ENCODE data around the gene PIK3R5. TPM values are rescaled to one million over a fixed set of nuclear protein-coding genes. Genes with fewer than 3 reads are reported as not detected.

PIK3R5 gene
- polyA plus RNA-seq, 2 of the 4 experiments (the other 2 are of a cell fraction): 0.01 TPM; not detected in 1

- Histone ChIP-seq H3K4me1 (no peaks in the 10 kb centered on the region), H3K27ac (no peak overlapping the region), H3K4me2 (no peak overlapping the region), H3K9me3 (peaks cover 4% of the 10 kb centered on the region; the same call in 1 of the 3 replicates), H3K4me3 (no peak overlapping the region)
- POLR2A ChIA-PET: no interaction called here
- TF ChIP-seq, protein P1, sequence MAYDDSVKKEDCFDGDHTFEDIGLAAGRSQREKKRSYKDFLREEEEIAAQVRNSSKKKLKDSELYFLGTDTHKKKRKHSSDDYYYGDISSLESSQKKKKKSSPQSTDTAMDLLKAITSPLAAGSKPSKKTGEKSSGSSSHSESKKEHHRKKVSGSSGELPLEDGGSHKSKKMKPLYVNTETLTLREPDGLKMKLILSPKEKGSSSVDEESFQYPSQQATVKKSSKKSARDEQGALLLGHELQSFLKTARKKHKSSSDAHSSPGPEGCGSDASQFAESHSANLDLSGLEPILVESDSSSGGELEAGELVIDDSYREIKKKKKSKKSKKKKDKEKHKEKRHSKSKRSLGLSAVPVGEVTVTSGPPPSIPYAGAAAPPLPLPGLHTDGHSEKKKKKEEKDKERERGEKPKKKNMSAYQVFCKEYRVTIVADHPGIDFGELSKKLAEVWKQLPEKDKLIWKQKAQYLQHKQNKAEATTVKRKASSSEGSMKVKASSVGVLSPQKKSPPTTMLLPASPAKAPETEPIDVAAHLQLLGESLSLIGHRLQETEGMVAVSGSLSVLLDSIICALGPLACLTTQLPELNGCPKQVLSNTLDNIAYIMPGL (CRISPR knock-in tag; IDR thresholded peaks at IDR 0.05; ENCODE audit: borderline replicate concordance): no peak
- no peak for TF ChIP-seq EHMT2 (IDR thresholded peaks at IDR 0.05; ENCODE audit: low read depth)
- TF ChIP-seq SMC3 (IDR thresholded peaks at IDR 0.05): no peak
- 39% methylated on average over 9 of the region's 9 CpGs for whole genome bisulfite sequencing (ENCODE audit: missing lambda C conversion rate)
- CTCF ChIA-PET: interaction anchor here (1.0 to 1.2 kb wide), 2 partner anchors 13 to 32 kb away, joined by 3 read pairs; no protein-coding TSS in a partner anchor
- ATAC-seq (0 out of 6 replicates have a peak, but pooled peaks of 1 of the 2 experiments have one; percentile 15), FAIRE-seq (no peak), DNase-seq (ENCODE audit: low read depth in 1 of 2, low spot score in 1 of 2) (no peak)
These were observed 6.1 kb downstream of the PIK3R5 start for GRCh38 chr17:8959312-8959918.

- Histone ChIP-seq H3K9me3 (peaks cover 7% of the 10 kb centered on the region; the same call in 1 of the 3 replicates), H3K4me3 (no peak overlapping the region), H3K4me2 (no peak overlapping the region), H3K27ac (no peak overlapping the region), H3K4me1 (no peaks in the 10 kb centered on the region)
- ChIA-PET CTCF (interaction anchor here (1.1 to 2.1 kb wide), 3 partner anchors 13 to 69 kb away, joined by 3 to 11 read pairs (median 3); no protein-coding TSS in a partner anchor), POLR2A (interaction anchor here (0.6 kb wide), 1 partner anchor 536 kb away, joined by 4 read pairs; no protein-coding TSS in a partner anchor)
- no peak for FAIRE-seq
- ATAC-seq: no peak
- no peak for TF ChIP-seq PHF8 (IDR thresholded peaks at IDR 0.05; ENCODE audit: borderline replicate concordance, low read depth)
- no peak for TF ChIP-seq KDM1A (IDR thresholded peaks at IDR 0.05; ENCODE audit: low read depth)
- no peak for TF ChIP-seq FOSL2 (IDR thresholded peaks at IDR 0.05)
- TF ChIP-seq FOSL2 (CRISPR knock-in tag; IDR thresholded peaks at IDR 0.05): no peak
- no peak for TF ChIP-seq CEBPB (IDR thresholded peaks at IDR 0.05)
- no peak for TF ChIP-seq E2F6 (IDR thresholded peaks at IDR 0.05; ENCODE audit: borderline replicate concordance, low read depth)
- TF ChIP-seq NR3C1 (IDR thresholded peaks at IDR 0.05): no peak
- no peak for TF ChIP-seq ZNF302 (CRISPR knock-in tag; IDR thresholded peaks at IDR 0.05)
- no peak for TF ChIP-seq RAD21 (conservative IDR thresholded peaks at IDR 0.05 in 1 of 2, IDR thresholded peaks at IDR 0.05 in 1 of 2)
- no peak for TF ChIP-seq MAZ (IDR thresholded peaks at IDR 0.05; ENCODE audit: borderline replicate concordance, low read depth, low read length)
- TF ChIP-seq CBX2 (IDR thresholded peaks at IDR 0.05; ENCODE audit: borderline replicate concordance, low read depth): no peak
- TF ChIP-seq JUN (IDR thresholded peaks at IDR 0.05): no peak
- TF ChIP-seq PBX3 (IDR thresholded peaks at IDR 0.05): no peak
- no peak for TF ChIP-seq RARB (CRISPR knock-in tag; IDR thresholded peaks at IDR 0.05)
- no peak for TF ChIP-seq MYC (IDR thresholded peaks at IDR 0.05; ENCODE audit: borderline replicate concordance, low read length)
- TF ChIP-seq EHMT2 (IDR thresholded peaks at IDR 0.05; ENCODE audit: low read depth): no peak
- TF ChIP-seq HEYL (CRISPR knock-in tag; IDR thresholded peaks at IDR 0.05): no peak
- DNase-seq (ENCODE audit: low read depth in 1 of 2, low spot score in 1 of 2): no peak
- WGBS (ENCODE audit: missing lambda C conversion rate): 15% methylated on average over 8 of the region's 8 CpGs
These were observed 7.8 kb downstream of the PIK3R5 start for GRCh38 chr17:8957721-8958120.

DNA sequence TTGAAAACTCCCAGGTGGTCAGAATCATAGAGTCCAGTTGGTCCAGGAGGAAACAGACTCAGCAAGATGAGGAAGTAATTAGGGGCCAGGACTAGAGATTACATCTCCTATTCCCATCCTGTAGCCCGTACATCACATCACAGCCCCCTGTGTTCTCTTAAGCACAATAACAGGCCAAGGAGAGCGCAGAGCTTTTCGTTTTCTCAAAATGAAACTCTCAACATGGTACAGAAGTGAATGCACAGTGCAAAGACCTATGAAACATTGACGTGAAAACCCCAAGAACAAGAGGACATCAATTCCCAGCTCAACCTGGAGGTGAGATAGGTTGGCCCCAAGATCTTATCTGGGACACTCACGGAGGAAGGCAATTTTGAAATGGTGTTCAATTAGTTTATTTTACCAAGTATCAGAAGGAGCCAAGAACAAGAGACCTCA lies 9.0 kb downstream of the PIK3R5 start:
- ChIA-PET POLR2A (no interaction called here), CTCF (interaction anchor here (0.9 kb wide), 1 partner anchor 42 kb away, joined by 5 read pairs; no protein-coding TSS in a partner anchor)
- H3K4me1 ChIP-seq: no peaks in the 10 kb centered on the region
- no peak for DNase-seq (ENCODE audit: low read depth in 1 of 2, low spot score in 1 of 2)
- no peak for ATAC-seq
- H3K9me3 ChIP-seq: peaks cover 13% of the 10 kb centered on the region; the same call in 1 of the 3 replicates
- H3K4me3 ChIP-seq: no peak overlapping the region
- FAIRE-seq: no peak
- TF ChIP-seq HOXB5 (CRISPR knock-in tag; IDR thresholded peaks at IDR 0.05) (no peak), MAZ (IDR thresholded peaks at IDR 0.05; ENCODE audit: borderline replicate concordance, low read depth, low read length) (no peak), PBX3 (IDR thresholded peaks at IDR 0.05) (no peak), TFCP2L1 (CRISPR knock-in tag; IDR thresholded peaks at IDR 0.05) (no peak), CHD4 (IDR thresholded peaks at IDR 0.05; ENCODE audit: borderline replicate concordance) (no peak), CBX8 (IDR thresholded peaks at IDR 0.05) (no peak), POLR2A (IDR thresholded peaks at IDR 0.05; ENCODE audit: low read length) (no peak), E2F6 (IDR thresholded peaks at IDR 0.05; ENCODE audit: borderline replicate concordance, low read depth) (no peak), MAFK (IDR thresholded peaks at IDR 0.05; ENCODE audit: partially characterized antibody) (no peak)
- TF ChIP-seq, protein P2, sequence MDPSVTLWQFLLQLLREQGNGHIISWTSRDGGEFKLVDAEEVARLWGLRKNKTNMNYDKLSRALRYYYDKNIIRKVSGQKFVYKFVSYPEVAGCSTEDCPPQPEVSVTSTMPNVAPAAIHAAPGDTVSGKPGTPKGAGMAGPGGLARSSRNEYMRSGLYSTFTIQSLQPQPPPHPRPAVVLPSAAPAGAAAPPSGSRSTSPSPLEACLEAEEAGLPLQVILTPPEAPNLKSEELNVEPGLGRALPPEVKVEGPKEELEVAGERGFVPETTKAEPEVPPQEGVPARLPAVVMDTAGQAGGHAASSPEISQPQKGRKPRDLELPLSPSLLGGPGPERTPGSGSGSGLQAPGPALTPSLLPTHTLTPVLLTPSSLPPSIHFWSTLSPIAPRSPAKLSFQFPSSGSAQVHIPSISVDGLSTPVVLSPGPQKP (IDR thresholded peaks at IDR 0.05; ENCODE audit: low read depth, low read length): no peak
- no peak overlapping the region for H3K4me2 ChIP-seq
- no peak overlapping the region for H3K27ac ChIP-seq
- 18% methylated on average over 5 of the region's 5 CpGs for WGBS (ENCODE audit: missing lambda C conversion rate)

Data from A549 (cell line).